ENCODE measurements around the gene SLC16A3.
"Not testable (repeated sequence)": the region's sequence is repeated elsewhere in the genome, so short reads cannot be mapped to it uniquely, and the experiment has no call there.

SLC16A3 gene

DNA sequence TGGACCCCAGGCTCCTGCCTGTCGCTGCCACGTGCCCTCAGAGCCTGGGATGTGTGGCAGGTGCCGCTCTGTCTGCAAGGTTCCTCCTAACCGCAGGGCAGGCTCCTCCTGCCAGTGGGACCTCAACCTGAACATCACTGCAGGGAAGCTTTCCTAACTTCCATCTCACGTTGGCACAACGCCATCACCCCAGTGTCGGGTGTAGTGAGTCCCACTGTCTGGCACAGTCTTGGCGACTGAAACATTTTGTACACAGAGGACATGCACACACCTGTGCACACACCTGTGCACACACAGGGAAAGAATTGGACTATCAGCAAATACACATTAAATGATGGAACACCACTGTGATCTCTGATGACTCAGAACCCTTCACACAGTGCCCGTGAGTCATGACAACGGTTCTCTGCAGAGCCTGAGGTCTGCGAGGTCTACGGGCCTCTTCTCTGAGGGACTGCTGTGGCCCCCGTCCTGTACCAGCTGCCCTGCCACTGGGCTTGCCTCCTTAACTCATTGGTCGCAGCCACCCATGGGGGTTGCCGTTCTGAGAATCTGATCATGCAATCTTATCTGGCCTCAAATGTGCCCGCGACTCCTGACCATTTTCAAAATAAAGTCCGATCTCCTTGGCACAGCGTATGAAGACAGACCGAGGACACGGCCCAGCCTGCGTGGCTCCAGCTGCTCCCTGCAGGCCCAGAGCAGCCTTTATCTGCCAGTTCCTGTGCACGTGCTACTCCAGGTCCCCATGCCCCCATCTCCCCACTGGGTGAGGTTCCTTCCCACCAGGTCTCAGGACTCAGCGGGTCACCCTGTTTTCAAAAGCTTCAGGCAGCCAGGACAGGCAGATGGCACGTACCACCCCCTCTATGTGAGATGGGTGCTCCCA, 23.8 kb upstream of the SLC16A3 start:
- peak; percentile 75 to 76 for ATAC-seq

GRCh38 chr17:82205720-82206508, 22.9 kb upstream of the SLC16A3 start:
- peak; percentile 76 to 85 for ATAC-seq

DNA sequence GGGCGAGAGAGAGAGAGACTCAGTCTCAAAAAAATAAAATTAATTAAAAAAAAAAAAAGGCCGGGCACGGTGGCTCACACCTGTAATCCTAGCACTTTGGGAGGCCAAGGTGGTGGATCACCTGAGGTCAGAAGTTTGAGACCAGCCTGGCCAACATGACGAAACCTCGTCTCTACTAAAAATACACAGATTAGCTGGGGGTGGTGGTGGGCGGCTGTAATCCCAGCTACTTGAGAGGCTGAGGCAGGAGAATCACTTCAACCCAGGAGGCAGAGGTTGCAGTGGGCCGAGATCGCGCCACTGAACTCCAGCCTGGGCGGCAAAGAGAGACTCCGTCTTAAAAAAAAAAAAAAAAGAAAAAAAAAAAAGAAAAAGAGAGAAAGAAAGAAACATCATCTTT, 18.2 kb upstream of the SLC16A3 start:
- ATAC-seq: not testable (repeated sequence)

DNA sequence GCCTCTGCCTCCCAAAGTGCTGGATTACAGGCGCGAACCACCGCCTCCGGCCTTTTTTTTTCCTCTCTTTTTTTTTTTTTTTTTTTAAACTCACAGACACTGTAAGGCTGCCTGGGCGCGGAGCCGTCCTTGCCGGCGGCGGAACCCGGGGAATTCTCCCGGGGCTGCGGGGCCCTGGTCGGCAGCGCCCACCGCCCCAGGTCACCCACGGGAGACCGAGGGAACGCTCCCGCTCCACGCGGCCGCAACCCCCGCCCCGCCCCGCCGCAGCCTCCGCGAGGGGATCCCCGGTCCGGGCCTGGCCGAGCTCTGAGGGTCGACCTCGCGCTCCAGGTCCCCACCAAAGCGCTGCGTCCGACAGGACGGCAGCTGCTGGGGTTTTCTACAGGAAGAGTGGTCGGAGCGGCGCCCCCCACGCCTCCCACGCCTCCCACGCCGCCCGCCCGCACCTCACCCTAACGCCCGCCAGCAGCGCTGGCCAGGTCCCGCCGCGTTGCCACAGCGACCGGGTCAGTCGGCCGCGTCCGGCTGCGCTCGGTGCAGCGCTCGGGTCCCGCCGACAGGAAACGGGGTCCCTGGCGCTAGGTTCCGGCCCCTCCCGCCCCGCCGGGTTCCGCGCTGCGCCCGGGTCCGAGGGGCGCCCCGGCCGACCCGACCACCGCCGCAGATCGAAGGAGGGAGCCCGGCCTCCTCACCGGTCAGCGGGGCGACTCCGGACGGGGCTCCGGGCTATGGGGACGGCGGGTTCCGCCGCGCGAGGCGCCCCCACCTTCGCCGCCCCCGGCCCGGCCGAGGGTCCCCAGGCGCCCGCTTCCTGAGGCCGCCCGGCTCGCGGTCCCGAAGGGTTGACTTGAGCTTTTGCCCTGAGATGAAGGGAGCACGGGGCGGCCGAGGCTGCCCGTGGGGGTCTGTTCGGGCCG, 16.3 kb upstream of the SLC16A3 start, which contains the start of gene CCDC57:
Gene CCDC57, minus strand, starts transcription at position 512 of the 920 bp plus-strand sequence. CDS start 10,898 bp downstream, outside the sequence.
- ATAC-seq: peak; percentile 76 to 78

- ATAC-seq: peak; percentile 32 to 48
Observed at GRCh38 chr17:82213251-82214011, 15.4 kb upstream of the SLC16A3 start.

GRCh38 chr17:82214012-82214628, 14.7 kb upstream of the SLC16A3 start:
- ATAC-seq: no peak

DNA sequence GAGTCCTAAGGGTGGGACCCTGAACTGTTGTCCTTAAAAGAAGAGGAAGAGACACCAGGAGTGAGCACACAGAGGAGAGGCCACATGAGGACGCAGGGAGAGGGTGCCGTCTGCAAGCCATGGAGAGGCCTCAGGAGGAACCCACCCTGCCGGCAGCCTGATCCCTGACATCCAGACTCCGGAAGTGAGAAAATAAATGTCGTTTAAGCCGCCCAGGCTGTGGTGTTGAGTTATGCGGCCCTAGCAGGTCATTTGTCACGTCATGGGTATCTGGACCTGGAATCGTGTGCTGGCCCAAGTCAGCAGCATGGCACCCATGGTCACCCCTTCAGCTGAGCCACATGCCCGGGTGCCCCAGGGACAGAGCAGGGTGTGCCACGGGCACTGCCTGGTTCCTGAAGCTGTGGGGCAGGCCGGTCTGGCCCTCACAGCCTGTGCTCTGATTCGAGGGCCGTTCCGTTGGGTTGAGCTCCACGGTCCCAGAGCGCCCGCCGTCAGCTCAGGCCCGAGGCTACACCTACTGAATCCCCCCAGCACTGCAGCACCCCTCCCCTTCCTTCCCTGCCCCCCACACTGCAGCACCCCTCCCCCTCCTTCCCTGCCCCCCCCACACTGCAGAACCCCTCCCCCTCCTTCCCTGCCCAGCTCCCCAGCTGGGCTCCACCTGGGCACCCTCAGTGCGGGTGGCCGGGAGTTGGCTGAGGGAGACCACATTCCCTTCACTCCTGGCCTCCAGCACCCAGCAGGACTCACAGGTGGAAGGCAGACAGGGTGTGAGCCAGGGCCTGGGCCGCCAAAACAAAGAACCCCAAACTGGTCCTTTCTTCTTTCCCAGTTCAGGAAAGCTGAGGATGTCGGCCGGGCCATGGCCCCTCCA, 13.5 kb upstream of the SLC16A3 start:
- no peak for ATAC-seq

DNA sequence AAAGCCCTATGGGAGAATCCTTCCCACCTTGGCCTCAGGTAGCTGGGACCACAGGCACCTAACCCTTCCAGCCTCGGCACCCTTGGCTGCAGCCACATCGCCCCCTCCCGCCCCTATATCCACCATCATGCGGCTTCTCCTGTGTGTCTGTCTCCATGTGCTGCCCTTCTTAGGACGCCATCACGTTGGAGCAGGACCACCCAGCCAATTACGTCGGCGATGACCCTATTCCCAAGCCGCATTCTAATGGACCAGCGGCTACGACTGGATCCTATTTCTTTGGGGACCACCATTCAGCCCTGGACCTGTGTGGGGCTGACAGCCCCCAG, 12.9 kb upstream of the SLC16A3 start:
- ATAC-seq: no peak

GRCh38 chr17:82216301-82217119, 12.3 kb upstream of the SLC16A3 start:
- peak; percentile 40 to 52 for ATAC-seq

DNA sequence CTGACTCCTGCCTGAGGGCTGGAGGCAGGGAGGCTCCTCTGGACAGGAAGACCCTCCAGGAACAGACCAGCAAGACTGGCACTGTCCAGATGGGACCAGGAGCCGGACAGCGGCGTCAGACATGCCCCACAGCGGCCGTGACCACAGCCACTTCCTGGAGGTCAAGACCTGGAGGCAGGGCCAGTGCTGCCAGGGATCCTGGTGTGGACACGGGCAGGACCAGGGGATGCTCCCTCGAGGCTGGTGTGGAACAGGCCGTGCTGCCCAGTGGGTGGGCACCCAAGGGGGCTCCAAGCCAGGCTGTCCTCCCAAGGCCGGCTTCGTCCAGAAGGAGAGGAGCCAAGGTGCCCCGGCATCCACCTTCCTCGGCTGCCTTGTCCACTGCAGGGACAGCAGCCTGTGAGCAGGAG, 11.7 kb upstream of the SLC16A3 start:
- ATAC-seq: no peak

- no peak for ATAC-seq
Observed at GRCh38 chr17:82217530-82218204, 11.2 kb upstream of the SLC16A3 start.

GRCh38 chr17:82218349-82219075, 10.3 kb upstream of the SLC16A3 start:
- no peak for ATAC-seq

DNA sequence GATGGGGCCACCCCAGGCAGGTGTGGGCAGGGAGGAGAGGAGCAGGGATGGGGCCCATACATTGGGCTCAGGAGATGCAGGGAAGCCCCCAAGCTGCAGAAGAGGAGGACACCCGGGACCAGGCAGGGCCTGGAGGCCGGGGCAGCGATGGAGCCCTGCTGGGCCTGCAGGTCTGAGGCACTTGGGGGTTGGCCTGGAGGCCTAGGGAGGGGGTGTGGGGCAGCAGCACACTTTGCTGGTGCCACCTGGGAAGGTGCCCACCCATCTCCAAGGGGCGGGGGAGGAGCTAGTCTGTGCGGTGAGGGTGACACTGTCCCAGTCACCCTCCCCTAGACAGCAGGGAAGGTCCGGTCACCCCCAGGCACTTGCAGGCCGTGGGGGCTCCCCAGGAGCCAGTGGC, 9.8 kb upstream of the SLC16A3 start:
- ATAC-seq: no peak

DNA sequence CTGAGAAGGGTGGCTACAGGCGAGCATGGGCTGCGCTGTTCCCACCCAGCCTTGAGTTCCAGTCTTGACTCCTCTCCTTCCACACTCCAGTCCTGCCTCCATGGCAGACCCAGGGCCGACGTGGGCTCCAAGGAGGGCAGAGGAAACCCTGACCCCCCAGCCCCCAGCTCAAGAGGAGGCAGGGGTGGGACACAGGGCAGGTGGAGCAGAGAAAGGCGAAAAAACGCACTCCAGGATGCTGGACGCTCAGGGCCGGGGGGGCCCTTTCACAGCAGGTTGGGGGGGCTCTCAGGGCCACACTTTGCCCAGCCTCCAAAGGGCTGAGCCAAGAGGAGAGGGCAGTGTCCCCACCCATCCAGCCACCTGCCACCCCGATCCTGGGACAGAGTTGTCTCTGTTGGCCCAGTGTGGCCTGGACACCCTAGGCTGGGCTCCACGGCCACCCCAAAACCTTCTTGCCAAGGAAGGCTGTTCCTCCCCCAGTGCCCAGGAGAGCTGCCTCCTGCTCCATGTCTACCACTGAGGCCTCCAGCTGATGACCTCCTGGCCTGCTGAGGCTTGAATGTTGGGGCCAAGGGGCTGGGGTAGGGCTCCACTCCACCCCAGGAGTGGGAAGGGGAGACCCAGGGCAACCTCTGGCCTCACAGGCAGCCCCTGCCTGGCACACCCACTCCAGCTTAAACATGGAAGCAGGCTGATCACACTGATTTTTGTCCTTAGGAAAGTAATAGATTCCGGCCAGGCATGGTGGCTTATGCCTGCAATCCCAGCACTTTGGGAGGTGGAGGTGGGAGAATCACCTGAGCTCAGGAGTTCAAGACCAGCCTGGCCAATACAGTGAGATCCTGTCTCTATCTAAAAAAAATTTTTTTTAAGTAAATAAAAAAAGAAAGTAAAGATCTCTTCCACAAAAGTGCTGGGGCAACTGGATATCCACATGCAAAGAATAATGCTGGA, 8.8 kb upstream of the SLC16A3 start:
- ATAC-seq: no peak

DNA sequence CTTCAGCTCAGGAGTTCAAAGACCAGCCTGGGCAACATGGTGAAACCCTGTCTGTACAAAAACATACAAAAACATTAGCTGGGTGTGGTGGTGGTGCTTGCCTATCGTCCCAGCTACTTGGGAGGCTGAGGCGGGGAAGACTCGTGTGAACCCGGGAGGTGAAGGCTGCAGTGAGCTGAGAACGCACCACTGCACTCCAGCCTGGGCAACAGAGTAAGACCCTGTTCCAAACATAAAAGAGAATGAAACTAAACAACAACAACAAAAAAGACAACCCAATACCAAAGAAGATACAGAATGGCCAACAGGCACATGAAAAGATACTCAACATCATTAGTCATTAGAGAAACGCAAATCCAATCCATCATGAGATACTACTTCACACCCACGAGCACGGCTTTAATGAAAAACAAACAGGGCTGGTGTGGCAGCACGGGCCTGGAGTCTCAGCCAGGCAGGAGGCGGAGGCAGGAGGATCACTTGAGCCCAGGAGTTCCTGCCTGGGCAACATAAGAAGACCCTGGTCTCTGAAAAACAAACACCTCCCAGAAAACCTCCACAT, 7.4 kb upstream of the SLC16A3 start:
- ATAC-seq: no peak

DNA sequence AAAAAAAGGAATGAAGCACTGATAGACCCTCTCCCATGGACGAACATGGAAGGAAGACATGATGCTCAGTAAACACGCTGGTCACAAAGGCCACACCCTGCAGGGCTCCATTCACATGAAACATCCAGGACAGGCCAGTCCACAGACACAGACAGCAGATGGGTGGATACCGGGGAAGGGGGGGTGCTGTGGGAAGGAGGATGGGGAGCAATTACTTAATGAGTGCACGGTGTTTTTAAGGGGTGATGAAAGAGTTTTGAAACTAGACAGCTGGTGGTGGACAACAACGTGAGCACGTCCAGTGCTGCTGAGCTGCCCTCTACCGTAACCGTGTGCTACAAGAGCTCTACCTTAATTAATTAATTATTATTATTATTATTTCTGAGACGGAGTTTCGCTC, 6.0 kb upstream of the SLC16A3 start:
- no peak for ATAC-seq

- ATAC-seq: no peak
Observed at GRCh38 chr17:82223517-82223916, 5.3 kb upstream of the SLC16A3 start.

Measured in activated CD4-positive, CD25-positive, alpha-beta regulatory T cell treated with anti-CD3 and anti-CD28 coated beads, Interleukin-2, amount 50 U/mL, for 24 hours (primary cell).